Tibial artery (tissue), 4 donors: ENCODE measurements around the gene C21orf58.

Experiments used
- DNase-seq, 2 donors: peaks; one replicate each; pipeline ENCODE4 v3.0.0-alpha.2; 2019
- H3K27ac ChIP-seq, 2 donors: fragments of 200-600 bp; sonication (generic) in 1 of 2; 1 replicate in 1 of 2; 2 replicates in 1 of 2; pipeline ENCODE4 v1.5.1; 2018 to 2019; ENCODE audit warnings: mild to moderate bottlenecking in 1 of 2
- H3K27me3 ChIP-seq, 2 donors: fragments of 200-600 bp; sonication (generic) in 1 of 2; one replicate each; pipeline versions ENCODE4 v1.5.1 to v1.6.0; 2016 to 2019
- H3K36me3 ChIP-seq, 3 donors: fragments of 200-600 bp; sonication (generic) in 2 of 3; one replicate each; pipeline ENCODE4 v1.5.1; 2016 to 2019; ENCODE audit warnings: mild to moderate bottlenecking in 2 of 3
- H3K4me1 ChIP-seq, 4 donors: fragments of 200-600 bp; sonication (generic) in 2 of 4; 1 replicate in 3 of 4; 2 replicates in 1 of 4; pipeline ENCODE4 v1.5.1; 2016 to 2019
- H3K4me3 ChIP-seq, 2 donors: fragments of 200-600 bp; sonication (generic) in 1 of 2; 1 replicate in 1 of 2; 2 replicates in 1 of 2; pipeline ENCODE4 v1.5.1; 2018 to 2019; ENCODE audit warnings: mild to moderate bottlenecking in 2 of 2
- H3K9me3 ChIP-seq, 3 donors: fragments of 200-600 bp; sonication (generic) in 1 of 3; one replicate each; pipeline ENCODE4 v1.5.1; 2016 to 2019
- CTCF ChIP-seq, 2 experiments: fragments of 200-600 bp in 1 of 2; fragments of 450-650 bp in 1 of 2; IDR thresholded peaks; one replicate each; pipeline ENCODE4 v1.5.1; 2017 to 2019; ENCODE audit warnings: antibody characterized with exemption in 2 of 2, mild to moderate bottlenecking in 1 of 2, moderate library complexity in 1 of 2
- intact Hi-C: fragments of 100-400 bp; cut with DNase I; formaldehyde crosslinking; loops from one replicate; pipeline ENCODE4 v1.15.0; 2023; ENCODE audit warnings: low total_unique reads

C21orf58 gene

DNA sequence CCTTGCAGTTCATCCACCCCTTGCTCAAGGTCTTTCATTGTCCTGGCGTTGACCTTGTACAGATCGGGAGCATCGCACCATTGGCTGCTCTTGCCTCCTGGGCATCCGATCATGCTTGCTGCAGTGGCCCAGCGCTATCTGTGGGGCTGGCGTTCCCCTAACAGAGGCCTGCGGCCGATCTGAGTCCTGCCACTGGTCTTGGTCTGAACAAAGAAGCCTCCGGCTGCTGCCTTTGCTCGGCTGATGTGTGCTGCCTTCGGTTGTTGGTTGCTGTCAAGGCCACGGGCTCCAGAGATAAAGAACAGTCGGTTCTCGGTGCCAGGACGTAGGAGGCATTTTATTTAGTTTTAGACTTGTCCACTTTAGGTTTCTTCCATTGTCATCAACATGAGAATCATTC, 39.3 kb upstream of the C21orf58 start:
- Histone ChIP-seq H3K4me3 (no peak overlapping the region), H3K36me3 (peaks cover 49 to 97% (median 71%) of the 10 kb centered on the region in 3 donors)

GRCh38 chr21:46361935-46362334, 38.3 kb upstream of the C21orf58 start:
- H3K9me3 ChIP-seq = no peaks in the 10 kb centered on the region
- H3K27ac ChIP-seq = no peak overlapping the region
- H3K36me3 ChIP-seq = peaks cover 46 to 97% (median 80%) of the 10 kb centered on the region in 3 donors
- intact Hi-C loops = no loop called here
- no peak for TF ChIP-seq CTCF (IDR thresholded peaks at IDR 0.05)
- no peaks in the 10 kb centered on the region for H3K27me3 ChIP-seq
- no peak overlapping the region for H3K4me3 ChIP-seq
- no peak for DNase-seq
- no peaks in the 10 kb centered on the region for H3K4me1 ChIP-seq

More for the DNA sequence above, 39.3 kb upstream of the C21orf58 start:
- H3K9me3 ChIP-seq = no peaks in the 10 kb centered on the region
- intact Hi-C loops = no loop called here
- no peak for TF ChIP-seq CTCF (IDR thresholded peaks at IDR 0.05)
- DNase-seq = no peak
- no peak overlapping the region for H3K27ac ChIP-seq
- H3K4me1 ChIP-seq = no peaks in the 10 kb centered on the region
- no peaks in the 10 kb centered on the region for H3K27me3 ChIP-seq

DNA sequence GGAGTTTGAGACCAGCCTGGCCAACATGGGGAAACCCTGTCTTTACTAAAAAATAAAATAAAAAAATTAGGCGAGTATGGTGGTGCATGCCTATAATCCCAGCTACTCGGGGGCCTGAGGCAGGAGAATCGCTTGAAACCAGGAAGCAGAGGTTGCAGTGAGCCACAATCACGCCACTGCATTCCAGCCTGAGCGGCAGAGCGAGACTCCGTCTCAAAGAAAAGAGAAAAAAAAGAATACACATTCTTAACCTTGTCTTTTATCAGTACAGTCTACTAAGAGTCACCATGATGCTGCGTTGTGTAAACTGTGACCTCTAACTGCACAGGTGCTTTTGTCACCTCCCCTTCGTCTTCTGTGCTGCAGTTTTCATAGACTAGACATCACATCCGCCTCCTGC, 37.5 kb upstream of the C21orf58 start:
- no peak for DNase-seq

DNA sequence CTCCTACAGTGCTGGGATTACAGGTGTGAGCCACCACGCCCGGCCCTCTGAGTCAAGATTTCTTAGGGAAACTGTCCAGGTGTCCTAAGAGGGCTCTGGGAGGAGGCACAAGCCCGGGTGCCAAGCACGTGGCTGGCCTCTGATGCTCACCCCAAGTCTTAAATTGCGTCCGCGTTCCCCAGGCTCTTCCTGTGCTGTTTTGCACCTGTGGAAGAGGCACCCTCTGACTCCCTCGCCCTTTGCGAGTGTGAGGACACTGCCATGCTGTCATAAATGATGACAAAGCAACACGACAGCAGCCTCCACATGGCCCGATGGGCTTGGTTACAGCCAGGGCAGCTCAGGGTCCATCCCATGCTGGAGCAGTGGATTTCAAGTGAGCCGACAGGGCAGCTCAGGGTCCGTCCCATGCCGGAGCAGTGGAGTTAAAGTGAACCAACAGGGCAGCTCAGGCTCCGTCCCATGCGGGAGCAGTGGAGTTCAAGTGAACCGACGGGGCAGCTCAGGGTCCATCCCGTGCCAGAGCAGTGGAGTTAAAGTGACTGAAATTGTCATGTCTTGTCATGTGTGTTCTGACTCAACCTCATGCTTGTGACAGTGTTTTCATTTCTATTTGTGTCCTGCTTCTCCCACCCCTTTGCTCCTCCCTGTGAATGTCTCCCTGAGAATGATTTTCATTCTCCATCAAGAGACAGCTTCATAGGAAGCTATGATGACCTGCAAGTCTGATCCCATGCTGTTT, 34.2 kb upstream of the C21orf58 start:
- Histone ChIP-seq H3K4me3 (no peak overlapping the region), H3K27me3 (no peaks in the 10 kb centered on the region), H3K9me3 (no peaks in the 10 kb centered on the region), H3K36me3 (peaks cover 62 to 97% (median 85%) of the 10 kb centered on the region in 3 donors), H3K4me1 (no peaks in the 10 kb centered on the region), H3K27ac (no peak overlapping the region)
- no peak for TF ChIP-seq CTCF (IDR thresholded peaks at IDR 0.05)
- DNase-seq = no peak
- intact Hi-C loops = no loop called here

More for the DNA sequence above, 37.5 kb upstream of the C21orf58 start:
- Histone ChIP-seq H3K27me3 (no peaks in the 10 kb centered on the region), H3K36me3 (peaks cover 45 to 97% (median 80%) of the 10 kb centered on the region in 3 donors), H3K27ac (no peak overlapping the region), H3K4me3 (no peak overlapping the region), H3K4me1 (no peaks in the 10 kb centered on the region), H3K9me3 (no peaks in the 10 kb centered on the region)
- intact Hi-C loops = no loop called here
- no peak for TF ChIP-seq CTCF (IDR thresholded peaks at IDR 0.05)

DNA sequence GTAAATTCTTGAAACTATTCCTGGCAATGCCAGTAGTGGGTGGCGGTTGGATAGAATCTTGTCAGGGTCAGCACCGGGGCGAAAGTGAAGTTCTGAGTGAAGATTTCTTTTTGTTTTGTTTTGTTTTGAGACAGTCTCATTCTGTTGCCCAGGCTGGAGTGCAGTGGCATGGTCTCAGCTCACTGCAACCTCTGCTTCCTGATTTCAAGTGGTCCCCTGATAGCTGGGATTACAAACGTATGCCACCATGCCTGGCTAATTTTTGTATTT, 33.6 kb upstream of the C21orf58 start:
- Histone ChIP-seq H3K4me3 (no peak overlapping the region), H3K36me3 (peaks cover 66 to 100% (median 87%) of the 10 kb centered on the region in 3 donors), H3K27me3 (no peaks in the 10 kb centered on the region), H3K9me3 (no peaks in the 10 kb centered on the region), H3K4me1 (no peaks in the 10 kb centered on the region), H3K27ac (no peak overlapping the region)
- intact Hi-C loops = no loop called here
- no peak for TF ChIP-seq CTCF (IDR thresholded peaks at IDR 0.05)
- DNase-seq = no peak
